COLO668 (cell line): Measurements from ENCODE around the gene KIF26B.

ENCODE experiments used
- DNase-seq: peaks from one replicate; lab custom pipeline; 2025; ENCODE audit not compliant: unreplicated experiment; lab: John Stamatoyannopoulos, UW

Gene KIF26B

DNA sequence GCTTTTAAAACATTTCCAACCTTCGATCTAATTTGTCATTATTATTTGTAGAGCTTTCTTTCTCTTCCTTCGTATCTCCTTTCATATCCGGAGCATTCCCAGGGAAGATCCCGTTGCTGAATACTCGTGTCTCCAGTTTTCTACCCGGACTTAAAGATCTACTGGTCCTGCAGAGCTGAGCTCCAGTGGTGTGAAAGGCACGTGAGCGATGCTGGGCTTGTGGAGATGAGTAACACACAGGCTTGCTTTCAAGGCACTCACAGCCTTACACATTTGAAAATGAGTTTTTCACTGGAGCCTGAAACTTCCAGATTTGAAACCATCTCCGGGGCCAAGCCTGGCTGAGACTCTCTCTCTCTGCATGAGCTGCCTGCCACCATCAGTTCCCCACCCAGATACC is 428.3 kb downstream of the KIF26B start:
- DNase-seq, result no peak

- DNase-seq, result no peak
Observed at GRCh38 chr1:245583575-245584330, 429.0 kb downstream of the KIF26B start.

- DNase-seq, result no peak
Observed at GRCh38 chr1:245585252-245585959, 430.6 kb downstream of the KIF26B start.

DNA sequence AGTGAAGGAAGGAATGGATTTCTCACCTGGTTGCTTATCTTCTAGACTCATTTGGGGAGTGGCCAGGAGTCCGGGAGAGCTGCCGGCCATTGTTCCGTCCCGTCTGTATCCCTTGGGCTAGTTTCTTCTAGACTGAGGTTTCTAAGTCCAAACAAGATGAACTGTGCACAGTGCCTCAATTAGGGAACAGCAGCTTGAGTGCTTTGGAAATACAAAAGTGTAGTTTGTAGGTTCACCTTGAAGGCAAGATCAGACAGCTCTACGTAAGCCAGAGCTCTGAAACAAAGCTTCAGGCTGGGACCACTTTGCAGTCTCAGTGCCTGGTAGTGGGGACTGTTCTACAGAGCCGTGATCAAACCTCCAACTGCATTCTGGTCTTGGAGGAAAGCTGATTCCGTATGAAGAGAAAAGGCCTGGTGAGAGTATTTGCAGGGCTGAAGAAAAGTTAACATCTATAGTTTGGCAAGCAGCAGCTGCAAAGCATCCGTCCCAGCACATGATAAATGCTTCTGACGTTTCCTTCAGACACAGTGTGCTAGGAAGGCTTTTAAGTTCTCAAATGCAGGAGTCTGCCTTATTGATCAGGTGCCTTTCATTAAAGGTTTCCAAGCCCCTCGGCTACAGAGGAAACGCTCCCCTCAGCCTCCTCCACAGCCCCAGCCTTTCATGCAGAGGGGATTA is 432.8 kb downstream of the KIF26B start:
- no peak for DNase-seq

DNA sequence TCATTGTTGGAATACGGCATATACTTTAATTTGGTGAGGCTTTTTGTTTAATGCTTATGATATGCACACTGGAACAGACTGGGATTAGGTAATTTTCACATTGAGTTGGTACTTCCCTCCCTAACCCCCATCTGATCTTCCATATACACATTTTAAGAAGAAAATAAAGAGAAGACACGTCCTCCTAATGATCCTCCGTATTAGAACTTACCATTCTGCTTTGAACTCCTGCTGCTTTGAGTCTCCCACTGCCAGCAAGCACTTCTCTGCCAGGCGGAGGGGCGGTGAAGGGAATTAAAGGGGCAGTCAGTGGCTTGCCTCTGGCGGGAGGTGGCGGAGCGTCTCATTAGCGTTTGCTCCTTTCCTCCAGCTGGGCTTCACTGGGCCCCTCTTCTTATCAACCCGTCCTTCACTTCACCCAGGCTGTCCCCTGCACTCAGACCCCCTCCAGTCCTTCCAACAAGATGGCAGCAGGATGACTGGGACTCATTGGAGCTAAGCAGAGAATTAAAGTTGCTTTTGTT is 433.4 kb downstream of the KIF26B start:
- DNase-seq, result no peak

- DNase-seq, result no peak
Observed at GRCh38 chr1:245589316-245589715, 434.5 kb downstream of the KIF26B start.

DNA sequence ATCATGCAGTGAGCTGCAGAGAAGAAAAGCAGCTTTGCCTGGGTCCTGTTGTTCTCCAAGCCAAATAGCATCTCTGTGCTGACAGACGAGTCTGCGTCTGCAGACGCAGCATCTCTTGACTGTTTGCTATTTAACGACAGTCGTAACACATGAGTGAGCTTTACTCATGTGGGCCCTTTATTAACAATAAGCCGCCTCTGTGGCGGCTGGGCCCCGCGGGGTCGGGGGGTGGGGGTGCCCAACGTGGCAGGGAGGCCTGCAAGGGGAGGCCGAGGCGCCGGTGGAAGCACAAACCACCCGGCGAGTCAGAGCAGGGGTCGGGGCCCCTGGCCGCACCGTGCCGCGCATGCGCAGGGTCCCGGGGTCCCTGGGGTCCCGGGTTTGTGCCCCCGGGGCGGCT is 435.1 kb downstream of the KIF26B start:
- DNase-seq, result no peak

DNA sequence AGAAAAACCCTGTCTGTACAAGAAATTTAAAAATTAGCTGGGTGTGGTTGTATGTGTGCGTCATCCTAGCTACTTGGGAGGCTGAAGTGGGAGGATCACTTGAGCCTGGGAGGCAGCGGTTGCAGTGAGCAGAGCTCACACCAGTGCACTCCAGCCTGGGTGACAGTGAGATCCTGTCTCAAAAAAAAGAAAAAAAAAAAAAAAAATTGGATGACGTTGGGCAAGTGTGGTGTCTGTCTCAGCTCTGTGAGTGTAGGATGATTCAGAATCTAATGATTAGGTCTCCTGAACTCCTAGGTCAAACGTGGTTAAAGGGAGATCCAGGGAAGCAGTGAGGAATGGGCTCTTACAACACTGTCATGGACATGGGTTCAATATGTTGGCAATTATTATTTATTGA is 435.9 kb downstream of the KIF26B start:
- DNase-seq, result no peak

DNA sequence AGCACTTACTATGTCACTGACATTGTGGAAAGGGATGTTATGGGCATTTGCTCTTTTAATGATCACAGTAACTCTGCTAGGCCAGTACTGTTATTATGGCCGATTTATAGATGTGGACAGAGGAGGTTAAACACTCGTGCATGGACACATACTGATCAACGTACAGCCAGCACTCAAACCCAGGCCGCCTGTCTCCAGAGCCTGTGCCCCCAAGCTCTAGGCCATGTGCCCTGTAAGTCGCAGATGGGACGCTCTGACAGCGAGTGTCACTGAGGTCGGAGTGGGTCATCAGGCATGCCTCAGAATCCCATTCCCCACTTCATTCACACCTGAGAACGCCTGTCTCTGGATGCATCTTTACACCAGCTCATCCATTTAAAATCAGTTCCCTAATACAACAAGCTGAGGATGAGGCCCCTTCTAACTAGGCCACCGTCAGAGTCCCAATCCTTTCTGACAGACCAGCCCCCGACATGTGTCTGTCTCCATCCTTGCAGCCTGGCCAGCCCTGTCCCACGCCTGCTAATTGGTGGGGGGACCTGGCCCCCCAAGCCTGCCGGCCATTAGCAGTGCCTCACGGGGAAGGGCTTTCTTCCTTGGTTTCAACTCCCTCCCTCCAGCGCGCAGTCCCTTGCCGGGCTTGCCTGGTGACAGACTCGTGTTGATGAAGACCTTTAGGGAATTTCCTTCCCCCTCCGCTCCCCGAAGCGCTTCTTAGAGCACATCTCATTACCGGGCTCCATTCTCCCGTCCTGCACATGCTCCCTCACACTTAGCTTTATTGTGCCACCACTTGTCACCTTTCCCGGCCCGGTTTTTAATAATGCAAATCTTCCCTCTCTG is 436.8 kb downstream of the KIF26B start:
- DNase-seq, result no peak

GRCh38 chr1:245592189-245592460 is 437.3 kb downstream of the KIF26B start:
- DNase-seq, result no peak

DNA sequence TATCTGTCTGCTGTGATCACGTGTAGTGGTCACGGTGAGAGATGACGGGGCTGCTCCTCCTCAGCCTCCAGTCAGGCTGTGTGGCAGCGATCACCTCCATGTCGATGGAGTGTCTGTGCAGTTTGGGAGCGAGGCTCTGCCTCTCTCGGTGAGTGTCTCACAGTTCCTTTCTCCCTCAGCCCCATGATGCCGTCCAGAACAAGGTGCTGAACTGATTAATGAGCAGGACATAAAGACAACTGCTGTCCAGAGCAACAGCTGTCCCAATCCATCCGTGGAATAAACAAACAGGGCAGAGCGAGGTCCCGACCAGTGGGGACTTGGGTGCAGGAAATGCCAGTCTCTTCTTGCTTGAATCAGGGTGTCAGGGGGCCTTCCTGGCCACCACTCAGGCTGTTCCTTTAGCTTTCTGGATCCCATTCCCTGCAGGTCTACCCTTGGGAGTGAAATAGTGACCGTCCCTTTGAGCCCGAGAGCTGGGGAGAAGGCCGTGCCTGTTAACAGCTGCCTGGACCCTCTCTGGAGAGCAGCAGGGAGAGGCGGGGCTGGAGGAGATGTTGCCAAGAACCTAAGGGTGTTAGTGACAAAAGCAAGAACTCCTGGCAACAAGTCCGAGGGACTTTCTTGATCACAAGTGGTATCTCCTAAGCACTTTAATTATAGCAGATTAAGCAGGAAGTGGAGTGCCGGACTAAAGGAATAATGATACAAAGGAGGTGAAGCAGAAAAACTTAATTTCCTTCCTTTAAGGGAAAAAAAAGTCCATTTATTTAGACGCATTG is 443.9 kb downstream of the KIF26B start:
- peak; percentile 55 for DNase-seq

GRCh38 chr1:245599371-245600174 is 444.8 kb downstream of the KIF26B start:
- no peak for DNase-seq

DNA sequence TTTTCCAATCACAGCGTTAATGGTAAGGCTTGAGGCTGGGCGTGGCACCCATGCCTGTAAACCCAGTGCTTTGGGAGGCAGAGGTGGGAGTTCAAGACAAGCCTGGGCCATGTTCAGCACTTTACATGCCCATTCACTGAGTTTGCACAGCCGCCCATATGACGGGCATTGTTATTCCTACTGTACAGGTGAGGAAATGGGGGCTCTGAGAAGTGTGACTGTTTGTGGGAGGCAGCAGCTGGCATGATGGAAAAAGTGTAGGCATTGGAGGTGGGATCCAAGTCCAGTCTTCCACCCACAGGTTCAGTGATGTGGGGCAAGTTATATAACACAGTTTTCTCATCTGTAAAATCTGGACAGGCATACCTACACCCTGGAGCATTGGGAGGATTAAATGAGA is 445.9 kb downstream of the KIF26B start:
- no peak for DNase-seq

DNA sequence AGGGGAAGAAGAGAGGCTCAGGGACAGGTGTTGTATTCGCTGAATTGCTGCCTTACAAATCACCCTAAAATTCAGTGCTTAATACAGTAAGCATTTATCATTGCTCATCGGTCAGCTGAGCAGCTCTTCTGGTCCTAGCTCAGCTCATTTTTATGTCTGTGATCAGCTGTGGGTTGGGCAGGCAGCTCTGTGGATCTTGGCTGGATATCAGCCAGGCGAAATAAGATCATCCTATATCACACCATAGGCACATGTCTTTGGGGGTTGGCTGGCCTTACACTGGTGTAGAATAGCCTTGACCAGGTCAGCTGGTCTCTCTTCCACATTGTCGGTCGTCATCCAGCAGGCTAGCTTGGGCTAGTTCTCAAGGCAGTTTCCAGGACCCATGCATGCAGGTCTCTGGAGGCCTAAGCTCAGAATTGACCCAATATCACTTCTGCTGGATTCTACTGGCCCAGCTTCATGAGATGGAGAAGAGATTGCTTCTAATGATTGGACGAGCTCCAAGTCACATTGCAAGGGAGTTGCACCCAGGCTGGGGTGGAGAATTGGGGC is 448.6 kb downstream of the KIF26B start:
- no peak for DNase-seq

DNA sequence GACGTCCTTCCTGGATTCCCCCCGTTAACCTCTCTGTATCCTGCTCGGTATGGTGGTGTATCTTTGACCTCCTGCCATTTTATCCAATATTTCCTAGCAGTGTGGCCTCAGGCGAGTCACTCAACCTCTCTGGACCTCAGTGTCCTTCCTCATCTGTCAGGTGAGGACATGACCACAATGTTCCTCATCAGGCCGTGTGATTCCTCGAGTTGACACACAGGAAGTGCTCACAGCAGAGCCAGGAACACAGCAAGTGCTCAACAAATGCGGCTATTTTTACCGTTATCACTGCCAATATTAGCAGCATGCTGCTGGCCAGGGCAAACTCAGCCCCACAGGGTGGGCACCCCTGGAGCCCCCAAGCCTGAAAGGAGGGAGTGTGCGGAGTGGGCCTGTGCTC is 450.2 kb downstream of the KIF26B start:
- no peak for DNase-seq

DNA sequence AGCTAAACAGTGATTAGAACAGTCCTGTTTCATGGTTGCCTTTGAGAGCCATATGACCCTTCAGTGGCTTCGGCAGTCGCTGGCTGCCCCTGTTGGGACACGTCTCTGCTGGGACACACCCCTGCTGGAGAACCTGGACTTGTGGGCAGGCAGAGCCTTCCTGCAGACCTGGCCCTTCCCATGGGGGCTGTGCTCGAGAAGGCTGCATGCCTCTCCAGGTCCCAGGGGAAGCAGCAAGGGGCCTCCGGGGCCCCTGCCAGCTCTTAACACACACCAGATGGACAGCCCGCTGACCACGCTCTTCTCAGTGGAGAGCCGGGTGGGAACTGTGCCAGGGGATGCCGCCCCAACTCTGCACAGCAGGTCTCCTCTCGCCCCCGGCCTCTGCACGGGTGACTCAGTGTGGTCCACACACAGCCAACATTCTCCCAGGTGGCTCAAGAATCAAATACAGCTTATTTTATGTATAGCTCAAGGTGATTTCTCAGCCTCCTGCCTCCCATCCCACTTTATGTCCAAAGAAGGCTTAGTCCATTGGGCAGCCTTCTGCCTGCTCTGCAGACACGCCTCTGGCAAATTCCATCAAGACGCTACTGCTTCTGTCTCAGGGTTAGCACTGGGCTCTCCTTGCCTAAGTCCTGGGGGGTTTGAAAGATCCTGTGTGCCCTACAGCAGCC is 450.8 kb downstream of the KIF26B start:
- DNase-seq, result no peak

- DNase-seq, result no peak
Observed at GRCh38 chr1:245606157-245606725, 451.5 kb downstream of the KIF26B start.

DNA sequence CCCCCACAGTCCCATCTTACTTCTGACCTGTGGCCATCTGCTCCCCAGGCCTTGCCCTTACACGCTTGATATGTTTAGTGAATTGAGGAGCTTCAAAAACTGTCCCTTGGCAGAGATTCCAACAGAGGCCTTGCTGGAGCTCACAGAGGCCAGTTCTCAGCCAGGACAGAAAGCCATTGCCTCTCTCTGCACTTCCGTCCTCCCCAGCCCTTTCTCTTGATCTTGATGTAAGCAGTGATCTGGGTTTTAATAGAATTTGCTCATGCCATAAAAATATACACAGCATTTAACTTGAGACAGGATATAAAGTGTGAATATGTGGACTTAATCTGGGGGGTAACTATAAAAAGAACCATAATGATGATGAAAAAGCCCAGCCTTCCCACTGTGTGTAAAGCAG is 453.5 kb downstream of the KIF26B start:
- no peak for DNase-seq
